Measurements from ENCODE around the gene OR5AS1. TPM values are rescaled to one million over a fixed set of nuclear protein-coding genes. Genes with fewer than 3 reads are reported as not detected.
"Not testable (repeated sequence)": the region's sequence is repeated elsewhere in the genome, so short reads cannot be mapped to it uniquely, and the experiment has no call there.

Gene OR5AS1
- not detected in 2 replicates for total RNA-seq (2014; rRNA removed; shearing (Covaris generic))

DNA sequence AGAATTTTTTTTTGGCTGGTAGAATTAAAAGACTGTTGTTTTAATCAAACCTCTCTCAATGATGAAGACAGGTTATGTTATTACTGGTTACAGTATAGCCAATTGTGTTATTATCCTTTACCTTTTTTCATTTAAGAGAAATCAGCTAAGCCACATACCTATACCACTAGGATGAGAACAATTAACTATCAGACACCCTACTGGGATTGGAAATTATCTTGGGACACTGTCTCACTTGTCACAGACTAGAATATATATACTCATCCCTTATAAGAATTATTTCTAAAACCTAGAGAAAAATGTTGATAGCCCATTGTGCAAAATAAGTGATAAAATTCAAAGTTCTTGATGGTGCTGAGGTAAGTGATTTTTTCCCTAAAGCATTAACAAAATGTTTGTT, at the start of gene OR5AS1:
TSS of gene OR5AS1 (plus strand) at position 301 of the 400 bp plus-strand sequence. CDS start 2,765 bp downstream, outside the sequence.
- no peak within 1 kb of the TSS for H3K4me3 ChIP-seq
- DNase-seq (ENCODE audit: low read depth in 1 of 2, low spot score in 2 of 2), result no peak
- H3K36me3 ChIP-seq, result no peaks in the 10 kb centered on the region
- H3K27ac ChIP-seq, result no peak within 1 kb of the TSS
- no peaks in the 10 kb centered on the region for H3K4me1 ChIP-seq (replicated peaks)
- H3K9me3 ChIP-seq (replicated peaks), result no peaks in the 10 kb centered on the region; the same call in 1 of the 2 replicates
- no peaks in the 10 kb centered on the region for H3K27me3 ChIP-seq (replicated peaks)

DNA sequence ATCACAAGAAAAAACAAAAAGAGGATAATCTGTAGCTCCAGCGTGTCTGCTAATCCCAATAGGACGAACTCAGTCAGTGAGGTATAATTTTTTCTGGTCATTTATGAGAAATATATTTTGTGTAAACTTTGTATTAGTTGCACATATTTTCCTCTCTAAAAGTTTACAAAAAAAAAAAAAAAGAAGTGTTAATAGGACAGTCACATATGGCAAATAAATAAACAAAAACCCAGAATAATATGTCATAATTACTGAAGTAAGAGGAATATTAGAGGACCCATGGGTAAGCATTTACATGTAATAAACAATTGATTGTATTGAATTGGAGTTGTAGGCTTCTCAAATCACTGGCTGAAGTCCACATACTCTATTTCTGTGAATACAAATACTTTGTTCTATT, 32.9 kb upstream of the OR5AS1 start, which contains the start of gene OR5F1:
TSS of gene OR5F1 (minus strand) at position 101 of the 400 bp plus-strand sequence. CDS start at position 101, 0 bp downstream.
- Histone ChIP-seq H3K4me3 (no peak within 1 kb of the TSS), H3K4me1 (replicated peaks) (no peaks in the 10 kb centered on the region), H3K27ac (no peak within 1 kb of the TSS), H3K27me3 (replicated peaks) (no peaks in the 10 kb centered on the region), H3K9me3 (replicated peaks) (no peaks in the 10 kb centered on the region), H3K36me3 (no peaks in the 10 kb centered on the region)
- DNase-seq (ENCODE audit: low read depth in 1 of 2, low spot score in 2 of 2), result no peak

DNA sequence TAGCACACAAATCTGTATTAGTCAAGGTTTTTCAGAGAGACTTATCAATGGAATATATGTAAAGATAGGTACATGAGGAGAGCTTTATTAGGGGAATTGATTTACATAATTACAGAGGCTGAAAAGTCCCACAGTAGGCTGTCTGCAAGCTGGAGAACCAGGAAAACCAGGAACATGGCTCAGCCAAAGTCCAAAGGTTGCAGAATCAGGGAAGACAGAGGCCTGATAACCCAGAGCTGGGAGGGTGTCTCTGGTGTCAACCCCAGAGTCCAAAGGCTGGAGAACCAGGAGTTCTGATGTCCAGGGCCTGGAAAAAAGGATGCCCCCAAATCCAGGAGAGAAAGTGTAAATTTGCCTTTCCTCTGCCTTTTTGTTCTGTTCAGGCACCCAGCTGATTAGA, 16.7 kb upstream of the OR5AS1 start:
- Histone ChIP-seq H3K4me1 (replicated peaks) (no peaks in the 10 kb centered on the region), H3K27me3 (replicated peaks) (no peaks in the 10 kb centered on the region), H3K36me3 (no peaks in the 10 kb centered on the region), H3K9me3 (replicated peaks) (no peaks in the 10 kb centered on the region), H3K27ac (no peak overlapping the region), H3K4me3 (no peak overlapping the region)
- DNase-seq (ENCODE audit: low read depth in 1 of 2, low spot score in 2 of 2), result no peak

DNA sequence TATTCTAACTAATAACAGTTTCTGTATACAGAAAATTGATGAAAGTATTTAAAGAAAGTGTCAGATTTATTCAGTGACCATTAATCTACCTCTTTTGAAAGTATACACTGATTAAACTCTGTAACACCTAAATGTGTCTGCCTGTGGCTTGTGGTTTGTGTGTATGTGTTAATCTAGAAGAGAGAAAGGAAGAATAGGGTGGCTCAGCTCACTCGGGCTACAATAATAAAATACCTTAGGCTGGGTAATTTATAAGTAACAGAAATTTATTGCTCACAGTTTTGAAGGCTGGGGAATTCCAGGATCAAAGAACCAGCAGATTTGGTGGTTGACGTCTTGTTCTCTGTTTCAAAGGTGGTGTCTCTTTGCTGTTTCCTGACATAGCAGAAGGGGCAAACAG, 13.6 kb upstream of the OR5AS1 start:
- Histone ChIP-seq H3K27me3 (replicated peaks) (no peaks in the 10 kb centered on the region), H3K27ac (no peak overlapping the region), H3K36me3 (no peaks in the 10 kb centered on the region), H3K4me3 (no peak overlapping the region), H3K9me3 (replicated peaks) (no peaks in the 10 kb centered on the region), H3K4me1 (replicated peaks) (no peaks in the 10 kb centered on the region)
- DNase-seq (ENCODE audit: low read depth in 1 of 2, low spot score in 2 of 2), result no peak

DNA sequence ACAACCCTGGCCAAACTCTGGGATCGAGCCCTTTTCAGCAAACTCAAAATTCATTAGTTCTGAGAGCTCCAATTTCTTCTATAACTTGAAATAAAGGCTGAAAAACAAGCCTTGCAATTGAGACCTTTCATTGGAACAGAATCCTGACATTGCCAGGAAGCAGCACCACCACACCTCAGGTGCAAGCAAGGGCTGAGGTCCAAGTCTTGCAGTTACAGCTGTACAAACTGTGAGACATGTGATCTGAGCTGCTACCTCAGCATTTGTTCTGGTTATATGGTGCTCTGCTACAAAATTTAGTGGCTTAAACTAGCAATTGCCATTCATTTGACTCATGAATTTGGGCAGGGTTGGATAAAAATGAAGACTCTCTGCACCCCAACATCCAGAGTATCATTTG, 18.1 kb downstream of the OR5AS1 start:
- Histone ChIP-seq H3K36me3 (no peaks in the 10 kb centered on the region), H3K27me3 (replicated peaks) (no peaks in the 10 kb centered on the region), H3K9me3 (replicated peaks) (peaks cover 6% of the 10 kb centered on the region; the same call in 1 of the 2 replicates), H3K27ac (no peak overlapping the region), H3K4me1 (replicated peaks) (no peaks in the 10 kb centered on the region), H3K4me3 (no peak overlapping the region)
- DNase-seq (ENCODE audit: low read depth in 1 of 2, low spot score in 2 of 2), result no peak

DNA sequence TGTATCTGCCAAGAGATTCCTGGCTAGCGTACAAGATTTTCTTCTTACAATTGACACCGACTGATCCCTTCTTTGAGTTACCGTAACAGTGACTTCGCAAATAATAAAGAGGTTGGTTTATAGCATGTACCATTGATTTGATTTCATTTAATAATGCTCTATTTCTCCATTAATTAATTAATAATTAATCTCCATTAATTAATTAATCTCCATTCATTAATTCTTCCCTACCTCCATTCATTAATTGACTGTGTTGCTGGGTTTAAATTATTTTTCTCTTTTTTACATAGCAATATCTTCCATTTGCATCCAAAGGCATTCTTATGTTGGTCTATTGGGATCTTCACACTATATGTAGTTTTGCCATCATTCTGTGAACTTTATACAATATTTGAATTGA, 21.0 kb downstream of the OR5AS1 start:
- H3K4me1 ChIP-seq (replicated peaks), result no peaks in the 10 kb centered on the region
- no peak overlapping the region for H3K27ac ChIP-seq
- no peaks in the 10 kb centered on the region for H3K27me3 ChIP-seq (replicated peaks)
- no peaks in the 10 kb centered on the region for H3K36me3 ChIP-seq
- H3K4me3 ChIP-seq, result no peak overlapping the region
- no peak for DNase-seq (ENCODE audit: low read depth in 1 of 2, low spot score in 2 of 2)
- H3K9me3 ChIP-seq (replicated peaks), result peaks cover 6% of the 10 kb centered on the region; the same call in 1 of the 2 replicates

DNA sequence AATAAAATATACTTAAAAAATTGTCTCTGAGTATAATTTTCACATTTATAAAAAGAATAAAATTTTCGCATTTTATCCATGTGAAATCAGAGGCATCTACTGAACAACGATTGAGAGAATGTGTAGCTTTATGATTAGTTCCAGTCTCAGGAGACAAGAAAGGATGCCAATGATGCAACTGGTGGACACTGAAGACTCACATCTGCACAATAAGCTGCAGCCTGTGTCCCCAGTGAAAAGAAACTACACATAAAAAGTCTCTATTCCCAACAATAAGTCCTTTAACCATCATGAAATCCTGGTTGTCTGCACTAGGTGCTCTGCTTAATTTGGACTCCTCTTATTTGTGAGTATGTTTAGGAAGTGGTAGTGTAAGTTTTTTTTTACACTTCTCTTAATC, 22.0 kb downstream of the OR5AS1 start:
- no peaks in the 10 kb centered on the region for H3K36me3 ChIP-seq
- no peak overlapping the region for H3K4me3 ChIP-seq
- peaks cover 6% of the 10 kb centered on the region; the same call in 1 of the 2 replicates for H3K9me3 ChIP-seq (replicated peaks)
- H3K27me3 ChIP-seq (replicated peaks), result no peaks in the 10 kb centered on the region
- no peak for DNase-seq (ENCODE audit: low read depth in 1 of 2, low spot score in 2 of 2)
- H3K4me1 ChIP-seq (replicated peaks), result no peaks in the 10 kb centered on the region
- no peak overlapping the region for H3K27ac ChIP-seq

DNA sequence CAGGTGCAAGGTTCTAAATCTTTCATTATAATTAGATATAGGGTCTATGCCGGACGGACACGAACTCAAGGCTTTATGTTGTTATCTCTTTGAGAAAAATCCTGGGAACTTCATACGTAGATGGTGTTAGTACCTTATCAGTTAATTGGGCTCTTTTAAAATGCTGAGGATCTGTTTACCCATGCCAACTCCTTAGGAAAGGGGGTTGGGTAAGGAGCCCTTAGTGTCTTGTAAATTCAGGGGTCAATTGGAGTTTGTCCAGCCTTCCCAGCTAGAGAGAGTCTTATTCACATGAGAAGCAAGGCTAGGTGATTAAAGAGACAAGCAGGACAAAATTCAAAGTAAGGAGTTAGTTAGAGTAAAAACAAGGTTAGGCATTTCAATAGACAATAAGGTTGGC, 28.9 kb downstream of the OR5AS1 start:
- H3K36me3 ChIP-seq; H3K4me3 ChIP-seq; DNase-seq (ENCODE audit: low read depth in 1 of 2, low spot score in 2 of 2); H3K27ac ChIP-seq; H3K4me1 ChIP-seq (replicated peaks); H3K9me3 ChIP-seq (replicated peaks); H3K27me3 ChIP-seq (replicated peaks): not testable (repeated sequence)

DNA sequence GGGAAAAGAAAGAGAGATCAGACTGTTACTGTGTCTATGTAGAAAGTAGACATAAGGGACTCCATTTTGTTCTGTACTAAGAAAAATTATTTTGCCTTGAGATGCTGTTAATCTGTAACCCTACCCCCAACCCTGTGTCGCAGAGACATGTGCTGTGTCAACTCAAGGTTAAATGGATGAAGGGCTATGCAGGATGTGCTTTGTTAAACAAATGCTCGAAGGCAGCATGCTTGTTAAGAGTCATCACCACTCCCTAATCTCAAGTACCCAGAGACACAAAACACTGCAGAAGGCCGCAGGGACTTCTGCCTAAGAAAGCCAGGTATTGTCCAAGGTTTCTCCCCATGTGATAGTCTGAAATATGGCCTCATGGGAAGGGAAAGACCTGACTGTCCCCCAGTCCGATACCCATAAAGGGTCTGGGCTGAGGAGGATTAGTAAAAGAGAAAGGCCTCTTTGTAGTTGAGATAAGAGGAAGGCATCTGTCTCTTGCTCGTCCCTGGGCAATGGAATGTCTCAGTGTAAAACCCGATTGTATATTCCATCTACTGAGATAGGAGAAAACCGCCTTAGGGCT, 30.3 kb downstream of the OR5AS1 start:
- H3K9me3 ChIP-seq (replicated peaks); H3K36me3 ChIP-seq; H3K4me1 ChIP-seq (replicated peaks); H3K27me3 ChIP-seq (replicated peaks); H3K27ac ChIP-seq; DNase-seq (ENCODE audit: low read depth in 1 of 2, low spot score in 2 of 2); H3K4me3 ChIP-seq: not testable (repeated sequence)

DNA sequence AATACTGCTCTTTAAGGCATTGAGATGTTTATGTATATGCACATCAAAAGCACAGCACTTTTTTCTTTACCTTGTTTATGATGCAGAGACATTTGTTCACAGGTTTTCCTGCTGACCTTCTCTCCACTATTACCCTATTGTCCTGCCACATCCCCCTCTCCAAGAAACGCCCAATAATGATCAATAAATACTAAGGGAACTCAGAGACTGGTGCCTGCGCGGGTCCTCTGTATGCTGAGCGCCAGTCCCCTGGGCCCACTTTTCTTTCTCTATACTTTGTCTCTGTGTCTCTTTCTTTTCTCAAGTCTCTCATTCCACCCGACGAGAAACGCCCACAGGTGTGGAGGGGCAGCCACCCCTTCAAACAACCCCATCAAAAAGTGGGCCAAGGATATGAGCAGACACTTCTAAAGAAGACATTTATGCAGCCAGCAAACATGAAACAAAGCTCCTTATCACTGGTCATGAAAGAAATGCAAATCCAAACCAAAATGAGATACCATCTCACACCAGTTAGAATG, 30.9 kb downstream of the OR5AS1 start:
- H3K27me3 ChIP-seq (replicated peaks); H3K4me1 ChIP-seq (replicated peaks); H3K9me3 ChIP-seq (replicated peaks); DNase-seq (ENCODE audit: low read depth in 1 of 2, low spot score in 2 of 2); H3K27ac ChIP-seq; H3K36me3 ChIP-seq; H3K4me3 ChIP-seq: not testable (repeated sequence)

DNA sequence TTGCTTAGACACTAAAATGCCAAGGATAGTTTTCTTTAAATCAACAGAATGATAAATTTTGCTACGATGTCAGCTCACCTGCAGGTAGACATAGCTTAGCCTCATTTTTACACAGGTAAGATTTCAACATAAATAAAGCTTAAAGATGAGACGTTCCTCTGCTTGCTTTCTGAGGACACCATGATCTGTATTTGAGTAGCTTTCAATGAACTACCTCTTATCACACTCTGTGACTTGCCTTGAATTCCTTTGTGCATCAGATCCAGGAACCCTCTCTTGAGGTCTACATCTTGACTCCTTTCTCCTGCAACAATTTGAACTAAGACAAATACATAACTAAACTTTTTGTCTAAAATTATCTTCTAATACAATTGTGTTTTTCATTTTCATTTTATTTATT, 39.5 kb downstream of the OR5AS1 start:
- no peak overlapping the region for H3K4me3 ChIP-seq
- no peaks in the 10 kb centered on the region for H3K4me1 ChIP-seq (replicated peaks)

More for the DNA sequence above, 39.5 kb downstream of the OR5AS1 start:
- no peaks in the 10 kb centered on the region for H3K36me3 ChIP-seq
- no peaks in the 10 kb centered on the region for H3K9me3 ChIP-seq (replicated peaks)
- DNase-seq (ENCODE audit: low read depth in 1 of 2, low spot score in 2 of 2), result no peak
- no peak overlapping the region for H3K27ac ChIP-seq
- H3K27me3 ChIP-seq (replicated peaks), result no peaks in the 10 kb centered on the region

Other genes starting within 250 kb of the OR5AS1 start
- not detected in 2 replicates for gene OR5D14, start 232.1 kb upstream of the OR5AS1 start, total RNA-seq (2014; rRNA removed; shearing (Covaris generic))
- gene OR5L1, start 216.3 kb upstream of the OR5AS1 start, total RNA-seq (2014; rRNA removed; shearing (Covaris generic)), result not detected in 2 replicates
- not detected in 2 replicates for gene OR5D18, start 208.0 kb upstream of the OR5AS1 start, total RNA-seq (2014; rRNA removed; shearing (Covaris generic))
- not detected in 2 replicates for gene OR5L2, start 200.4 kb upstream of the OR5AS1 start, total RNA-seq (2014; rRNA removed; shearing (Covaris generic))
- gene OR5D16, start 188.9 kb upstream of the OR5AS1 start, total RNA-seq (2014; rRNA removed; shearing (Covaris generic)), result not detected in 2 replicates
- not detected in 2 replicates for gene TRIM51, start 144.4 kb upstream of the OR5AS1 start, total RNA-seq (2014; rRNA removed; shearing (Covaris generic))
- gene OR5W2, start 113.1 kb upstream of the OR5AS1 start, total RNA-seq (2014; rRNA removed; shearing (Covaris generic)), result not detected in 2 replicates
- gene OR5I1, start 91.3 kb upstream of the OR5AS1 start, total RNA-seq (2014; rRNA removed; shearing (Covaris generic)), result not detected in 2 replicates
- gene OR10AG1, start 57.7 kb upstream of the OR5AS1 start, total RNA-seq (2014; rRNA removed; shearing (Covaris generic)), result not detected in 2 replicates
- not detected in 2 replicates for gene OR5F1, start 33.0 kb upstream of the OR5AS1 start, total RNA-seq (2014; rRNA removed; shearing (Covaris generic))
- not detected in 2 replicates for gene OR8I2, start 65.7 kb downstream of the OR5AS1 start, total RNA-seq (2014; rRNA removed; shearing (Covaris generic))
- not detected in 2 replicates for gene OR8H2, start 76.0 kb downstream of the OR5AS1 start, total RNA-seq (2014; rRNA removed; shearing (Covaris generic))
- gene OR8H3, start 94.7 kb downstream of the OR5AS1 start, total RNA-seq (2014; rRNA removed; shearing (Covaris generic)), result not detected in 2 replicates
- not detected in 2 replicates for gene OR8J3, start 112.5 kb downstream of the OR5AS1 start, total RNA-seq (2014; rRNA removed; shearing (Covaris generic))
- not detected in 2 replicates for gene OR8K5, start 132.7 kb downstream of the OR5AS1 start, total RNA-seq (2014; rRNA removed; shearing (Covaris generic))
- gene OR5J2, start 149.0 kb downstream of the OR5AS1 start, total RNA-seq (2014; rRNA removed; shearing (Covaris generic)), result not detected in 2 replicates
- not detected in 2 replicates for gene OR5T2, start 206.6 kb downstream of the OR5AS1 start, total RNA-seq (2014; rRNA removed; shearing (Covaris generic))
- gene OR5T3, start 224.6 kb downstream of the OR5AS1 start, total RNA-seq (2014; rRNA removed; shearing (Covaris generic)), result not detected in 2 replicates
- not detected in 2 replicates for gene OR5T1, start 246.5 kb downstream of the OR5AS1 start, total RNA-seq (2014; rRNA removed; shearing (Covaris generic))